Measurements from ENCODE around the gene FAM221B.

- TF ChIP-seq SUZ12 (IDR thresholded peaks at IDR 0.05), result no peak
- no peak for TF ChIP-seq NFRKB (IDR thresholded peaks at IDR 0.05)
- no peak for TF ChIP-seq FOXK2 (IDR thresholded peaks at IDR 0.05)
- no peak for TF ChIP-seq SP1 (IDR thresholded peaks at IDR 0.05)
- TF ChIP-seq, protein P1, sequence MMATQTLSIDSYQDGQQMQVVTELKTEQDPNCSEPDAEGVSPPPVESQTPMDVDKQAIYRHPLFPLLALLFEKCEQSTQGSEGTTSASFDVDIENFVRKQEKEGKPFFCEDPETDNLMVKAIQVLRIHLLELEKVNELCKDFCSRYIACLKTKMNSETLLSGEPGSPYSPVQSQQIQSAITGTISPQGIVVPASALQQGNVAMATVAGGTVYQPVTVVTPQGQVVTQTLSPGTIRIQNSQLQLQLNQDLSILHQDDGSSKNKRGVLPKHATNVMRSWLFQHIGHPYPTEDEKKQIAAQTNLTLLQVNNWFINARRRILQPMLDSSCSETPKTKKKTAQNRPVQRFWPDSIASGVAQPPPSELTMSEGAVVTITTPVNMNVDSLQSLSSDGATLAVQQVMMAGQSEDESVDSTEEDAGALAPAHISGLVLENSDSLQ (IDR thresholded peaks at IDR 0.05), result no peak
- no peak for TF ChIP-seq ZNF384 (IDR thresholded peaks at IDR 0.05)
- no peak for TF ChIP-seq FOXM1 (IDR thresholded peaks at IDR 0.05; ENCODE audit: borderline replicate concordance)
- no peak for TF ChIP-seq FOXA1 (IDR thresholded peaks at IDR 0.05)
- no peak for TF ChIP-seq ARNT (IDR thresholded peaks at IDR 0.05)
- TF ChIP-seq ELF4 (IDR thresholded peaks at IDR 0.05), result no peak
- no peak for TF ChIP-seq HDGF (IDR thresholded peaks at IDR 0.05; ENCODE audit: borderline replicate concordance)
- no peak for TF ChIP-seq BHLHE40 (IDR thresholded peaks at IDR 0.05; ENCODE audit: borderline replicate concordance)
Observed at GRCh38 chr9:35771943-35772342, 56.6 kb downstream of the FAM221B start.

Measured in HEK293T (cell line).